ENCODE measurements around the gene LPA. TPM values are rescaled to one million over a fixed set of nuclear protein-coding genes. Genes with fewer than 3 reads are reported as not detected.
"Not testable (repeated sequence)": the region's sequence is repeated elsewhere in the genome, so short reads cannot be mapped to it uniquely, and the experiment has no call there.

LPA gene, protein sequence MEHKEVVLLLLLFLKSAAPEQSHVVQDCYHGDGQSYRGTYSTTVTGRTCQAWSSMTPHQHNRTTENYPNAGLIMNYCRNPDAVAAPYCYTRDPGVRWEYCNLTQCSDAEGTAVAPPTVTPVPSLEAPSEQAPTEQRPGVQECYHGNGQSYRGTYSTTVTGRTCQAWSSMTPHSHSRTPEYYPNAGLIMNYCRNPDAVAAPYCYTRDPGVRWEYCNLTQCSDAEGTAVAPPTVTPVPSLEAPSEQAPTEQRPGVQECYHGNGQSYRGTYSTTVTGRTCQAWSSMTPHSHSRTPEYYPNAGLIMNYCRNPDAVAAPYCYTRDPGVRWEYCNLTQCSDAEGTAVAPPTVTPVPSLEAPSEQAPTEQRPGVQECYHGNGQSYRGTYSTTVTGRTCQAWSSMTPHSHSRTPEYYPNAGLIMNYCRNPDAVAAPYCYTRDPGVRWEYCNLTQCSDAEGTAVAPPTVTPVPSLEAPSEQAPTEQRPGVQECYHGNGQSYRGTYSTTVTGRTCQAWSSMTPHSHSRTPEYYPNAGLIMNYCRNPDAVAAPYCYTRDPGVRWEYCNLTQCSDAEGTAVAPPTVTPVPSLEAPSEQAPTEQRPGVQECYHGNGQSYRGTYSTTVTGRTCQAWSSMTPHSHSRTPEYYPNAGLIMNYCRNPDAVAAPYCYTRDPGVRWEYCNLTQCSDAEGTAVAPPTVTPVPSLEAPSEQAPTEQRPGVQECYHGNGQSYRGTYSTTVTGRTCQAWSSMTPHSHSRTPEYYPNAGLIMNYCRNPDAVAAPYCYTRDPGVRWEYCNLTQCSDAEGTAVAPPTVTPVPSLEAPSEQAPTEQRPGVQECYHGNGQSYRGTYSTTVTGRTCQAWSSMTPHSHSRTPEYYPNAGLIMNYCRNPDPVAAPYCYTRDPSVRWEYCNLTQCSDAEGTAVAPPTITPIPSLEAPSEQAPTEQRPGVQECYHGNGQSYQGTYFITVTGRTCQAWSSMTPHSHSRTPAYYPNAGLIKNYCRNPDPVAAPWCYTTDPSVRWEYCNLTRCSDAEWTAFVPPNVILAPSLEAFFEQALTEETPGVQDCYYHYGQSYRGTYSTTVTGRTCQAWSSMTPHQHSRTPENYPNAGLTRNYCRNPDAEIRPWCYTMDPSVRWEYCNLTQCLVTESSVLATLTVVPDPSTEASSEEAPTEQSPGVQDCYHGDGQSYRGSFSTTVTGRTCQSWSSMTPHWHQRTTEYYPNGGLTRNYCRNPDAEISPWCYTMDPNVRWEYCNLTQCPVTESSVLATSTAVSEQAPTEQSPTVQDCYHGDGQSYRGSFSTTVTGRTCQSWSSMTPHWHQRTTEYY (N-terminal part only)
- 2.7 and 3.2 TPM in 2 replicates for total RNA-seq
- long read RNA-seq, result 0 reads

DNA sequence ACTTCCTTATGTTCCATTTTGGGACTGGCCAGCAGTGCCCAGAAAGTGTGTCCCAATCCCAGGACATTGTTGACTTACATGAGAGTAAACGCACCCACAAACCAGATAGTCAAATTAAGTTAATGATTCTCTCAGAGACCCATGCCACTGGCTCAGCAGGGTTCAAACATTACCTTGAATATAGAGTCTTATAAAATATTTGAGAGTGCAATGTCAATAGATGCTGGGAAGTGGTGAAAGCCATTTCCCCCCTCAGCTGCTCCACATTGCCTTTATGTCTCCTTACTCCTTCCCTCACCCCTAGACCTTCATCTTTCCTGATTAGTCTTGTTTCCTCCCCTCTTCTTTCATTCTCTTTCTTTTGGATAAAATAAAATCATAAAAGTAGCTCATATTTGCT is at the start of gene LPA:
Gene LPA, minus strand, starts transcription at position 78 of the 400 bp plus-strand sequence. Its CDS starts 61 bp downstream, at position 17.
- H3K9me3 Mint-ChIP-seq (ENCODE audit: low read depth); DNase-seq (ENCODE audit: low spot score, unreplicated experiment); H3K36me3 Mint-ChIP-seq (ENCODE audit: insufficient read depth); H3K27me3 Mint-ChIP-seq; H3K4me3 Mint-ChIP-seq (ENCODE audit: low read depth); H3K27ac Mint-ChIP-seq: not testable (repeated sequence)
- H3K4me1 Mint-ChIP-seq (ENCODE audit: low read depth), result peaks cover 11% of the 10 kb centered on the region

DNA sequence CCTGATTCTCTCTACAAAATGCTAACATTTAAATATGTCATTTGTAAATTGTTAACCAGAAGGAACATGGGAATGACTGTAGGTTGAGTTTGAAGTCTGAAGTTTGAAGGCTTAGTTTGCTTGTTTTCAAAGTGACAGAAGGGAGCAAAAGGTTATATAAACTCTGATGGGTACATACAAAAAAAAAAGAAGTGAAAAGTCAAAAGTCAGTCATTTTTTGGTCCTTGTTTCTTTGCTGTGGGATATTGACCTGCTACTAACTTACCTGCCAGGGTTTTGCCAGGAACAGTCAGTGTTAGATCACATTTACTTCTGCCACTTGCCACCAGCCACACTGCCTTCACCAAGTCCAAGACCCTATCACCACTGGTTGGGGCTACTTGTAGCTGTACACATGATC is 44.9 kb upstream of the LPA start:
- not testable (repeated sequence) for H3K27me3 Mint-ChIP-seq; H3K36me3 Mint-ChIP-seq (ENCODE audit: insufficient read depth); DNase-seq (ENCODE audit: low spot score, unreplicated experiment); H3K27ac Mint-ChIP-seq; H3K4me3 Mint-ChIP-seq (ENCODE audit: low read depth); H3K9me3 Mint-ChIP-seq (ENCODE audit: low read depth)
- H3K4me1 Mint-ChIP-seq (ENCODE audit: low read depth), result peaks cover 28% of the 10 kb centered on the region

DNA sequence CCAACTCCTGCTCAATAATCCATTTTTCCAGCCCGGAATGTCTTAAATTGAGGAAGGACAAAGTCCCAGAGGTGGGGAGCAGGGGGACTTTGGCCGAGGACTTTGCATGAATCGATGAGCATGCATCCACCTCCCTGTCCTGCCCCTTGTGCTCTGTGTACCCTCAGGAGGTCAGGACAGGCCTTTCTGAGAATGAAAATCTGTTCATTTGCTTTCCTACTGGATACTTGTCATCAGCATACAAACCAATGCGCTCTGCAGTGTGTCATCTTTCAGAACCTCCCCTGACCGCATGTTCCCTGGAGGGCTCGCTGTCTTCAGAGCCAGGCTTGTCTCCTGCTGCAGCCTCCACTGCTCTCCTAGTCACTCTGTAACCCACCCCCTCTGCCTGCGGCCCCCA is 40.6 kb upstream of the LPA start:
- not testable (repeated sequence) for H3K27me3 Mint-ChIP-seq; DNase-seq (ENCODE audit: low spot score, unreplicated experiment); H3K9me3 Mint-ChIP-seq (ENCODE audit: low read depth); H3K27ac Mint-ChIP-seq; H3K36me3 Mint-ChIP-seq (ENCODE audit: insufficient read depth); H3K4me3 Mint-ChIP-seq (ENCODE audit: low read depth)
- peaks cover 36% of the 10 kb centered on the region for H3K4me1 Mint-ChIP-seq (ENCODE audit: low read depth)

DNA sequence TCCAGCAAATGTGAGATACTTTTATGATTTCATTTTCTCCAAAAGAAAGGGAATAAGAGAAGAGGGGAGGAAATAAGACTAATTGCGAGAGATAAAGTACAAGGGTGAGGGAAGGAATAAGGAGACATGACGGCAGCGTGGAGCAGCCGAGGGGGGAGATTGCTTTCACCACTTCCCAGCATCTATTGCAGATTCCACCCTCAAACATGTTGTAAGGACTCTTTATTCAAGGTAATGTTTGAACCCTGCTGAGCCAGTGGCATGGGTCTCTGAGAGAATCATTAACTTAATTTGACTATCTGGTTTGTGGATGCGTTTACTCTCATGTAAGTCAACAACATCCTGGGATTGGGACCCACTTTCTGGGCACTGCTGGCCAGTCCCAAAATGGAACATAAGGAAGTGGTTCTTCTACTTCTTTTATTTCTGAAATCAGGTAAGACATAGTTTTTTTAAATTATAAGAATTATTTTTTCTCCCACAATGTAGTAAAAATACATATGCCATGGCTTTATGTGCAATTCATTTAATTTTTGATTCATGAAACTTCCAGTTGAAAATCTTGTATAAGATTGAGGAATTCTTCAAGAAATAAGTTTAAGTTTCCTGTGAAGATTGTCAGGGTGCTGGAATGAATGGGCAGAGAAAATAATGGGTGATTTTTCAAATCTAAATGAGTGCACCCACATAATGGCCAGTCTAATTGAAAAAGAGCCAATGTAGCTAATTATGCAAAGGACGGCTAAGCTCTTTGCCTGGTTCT is 38.0 kb upstream of the LPA start, which contains the start of gene PLG:
Gene PLG, plus strand, starts transcription at position 327 of the 763 bp plus-strand sequence. Its CDS starts 61 bp downstream, at position 388.
- H3K27me3 Mint-ChIP-seq; DNase-seq (ENCODE audit: low spot score, unreplicated experiment); H3K27ac Mint-ChIP-seq; H3K9me3 Mint-ChIP-seq (ENCODE audit: low read depth); H3K4me3 Mint-ChIP-seq (ENCODE audit: low read depth); H3K36me3 Mint-ChIP-seq (ENCODE audit: insufficient read depth): not testable (repeated sequence)
- peaks cover 34% of the 10 kb centered on the region for H3K4me1 Mint-ChIP-seq (ENCODE audit: low read depth)

- Mint-ChIP-seq H3K4me1 (ENCODE audit: low read depth) (peaks cover 16% of the 10 kb centered on the region), H3K27me3 (no peaks in the 10 kb centered on the region), H3K27ac (no peak overlapping the region), H3K9me3 (ENCODE audit: low read depth) (peaks cover 12% of the 10 kb centered on the region), H3K4me3 (ENCODE audit: low read depth) (no peak overlapping the region), H3K36me3 (ENCODE audit: insufficient read depth) (peaks cover 3% of the 10 kb centered on the region)
- DNase-seq (ENCODE audit: low spot score, unreplicated experiment), result no peak
- TF ChIP-seq CTCF (IDR thresholded peaks at IDR 0.05; ENCODE audit: unreplicated experiment), result no peak
Observed at GRCh38 chr6:160697826-160698225, 33.8 kb upstream of the LPA start.

- not testable (repeated sequence) for H3K4me3 Mint-ChIP-seq (ENCODE audit: low read depth); H3K27ac Mint-ChIP-seq; H3K27me3 Mint-ChIP-seq; H3K36me3 Mint-ChIP-seq (ENCODE audit: insufficient read depth); DNase-seq (ENCODE audit: low spot score, unreplicated experiment)
- Mint-ChIP-seq H3K9me3 (ENCODE audit: low read depth) (peaks cover 12% of the 10 kb centered on the region), H3K4me1 (ENCODE audit: low read depth) (peaks cover 14% of the 10 kb centered on the region)
Observed at GRCh38 chr6:160696884-160697283, 32.8 kb upstream of the LPA start.

GRCh38 chr6:160695622-160696021 is 31.5 kb upstream of the LPA start:
- H3K9me3 Mint-ChIP-seq (ENCODE audit: low read depth), result peaks cover 12% of the 10 kb centered on the region
- not testable (repeated sequence) for H3K4me1 Mint-ChIP-seq (ENCODE audit: low read depth); H3K27me3 Mint-ChIP-seq; H3K27ac Mint-ChIP-seq; DNase-seq (ENCODE audit: low spot score, unreplicated experiment); H3K36me3 Mint-ChIP-seq (ENCODE audit: insufficient read depth); H3K4me3 Mint-ChIP-seq (ENCODE audit: low read depth)

- not testable (repeated sequence) for H3K36me3 Mint-ChIP-seq (ENCODE audit: insufficient read depth); H3K27me3 Mint-ChIP-seq; DNase-seq (ENCODE audit: low spot score, unreplicated experiment); H3K4me1 Mint-ChIP-seq (ENCODE audit: low read depth); H3K27ac Mint-ChIP-seq; H3K4me3 Mint-ChIP-seq (ENCODE audit: low read depth)
- H3K9me3 Mint-ChIP-seq (ENCODE audit: low read depth), result peaks cover 12% of the 10 kb centered on the region
Observed at GRCh38 chr6:160695025-160695424, 30.9 kb upstream of the LPA start.

Data from progenitor cell of endocrine pancreas (in vitro differentiated cells).